AG04449 (cell line): ENCODE results near the gene RGP1.

Source experiments
- CTCF ChIA-PET: fragments of 350-600 bp; formaldehyde crosslinking; extraction: SDS; loops from one replicate; lab custom pipeline; 2021; ENCODE audit warnings: antibody characterized with exemption; lab: Yijun Ruan, JAX
- POLR2A ChIA-PET: fragments of 400-600, 350-600 bp; formaldehyde crosslinking; extraction: SDS; loops from one replicate; lab custom pipeline; 2020; ENCODE audit warnings: antibody characterized with exemption, inconsistent platforms; lab: Yijun Ruan, JAX
- DNase-seq: peaks from one replicate; pipeline ENCODE4 v3.0.0-alpha.2; 2010; ENCODE audit warnings: low read depth, low spot score
- H3K4me3 ChIP-seq: 2 replicates; pipeline ENCODE4 v1.5.1; 2011; ENCODE audit warnings: low read depth, mild to moderate bottlenecking, control low read depth, low read length
- CTCF ChIP-seq: IDR thresholded peaks from one replicate; pipeline ENCODE4 v1.5.1; 2011; ENCODE audit warnings: mild to moderate bottlenecking, moderate library complexity, low read length, control low read depth, inconsistent platforms; ENCODE audit not compliant: insufficient read depth; ENCODE audit errors: missing control alignments

The RGP1 gene

GRCh38 chr9:35711501-35712428 is 37.3 kb upstream of the RGP1 start:
- no peak overlapping the region for H3K4me3 ChIP-seq
- ChIA-PET CTCF (interaction anchor here (1.1 to 34.3 kb wide), 4 partner anchors 6 to 108 kb away, joined by 4 to 816 read pairs (median 410); partner anchors contain the start of genes CREB3, TLN1 and TPM2), POLR2A (interaction anchor here (0.7 to 3.0 kb wide), 7 partner anchors 10 to 22 kb away, joined by 3 to 16 read pairs (median 5); partner anchors contain the start of genes CREB3, TLN1 and TPM2)
- DNase-seq: no peak
- TF ChIP-seq CTCF: no peak

- ChIA-PET CTCF (interaction anchor here (1.1 to 34.3 kb wide), 4 partner anchors 5 to 109 kb away, joined by 4 to 816 read pairs (median 410); partner anchors contain the start of genes CREB3, TLN1 and TPM2), POLR2A (interaction anchor here (0.6 to 3.0 kb wide), 5 partner anchors 9 to 20 kb away, joined by 3 to 12 read pairs (median 4); partner anchors contain the start of genes CREB3 and TLN1)
- DNase-seq: no peak
- H3K4me3 ChIP-seq: no peak overlapping the region
- no peak for TF ChIP-seq CTCF
Measured at GRCh38 chr9:35712762-35713400, 36.2 kb upstream of the RGP1 start.

GRCh38 chr9:35713578-35713977 is 35.5 kb upstream of the RGP1 start:
- POLR2A ChIA-PET: interaction anchor here (0.5 to 1.9 kb wide), 5 partner anchors 9 to 35 kb away, joined by 3 to 12 read pairs (median 4); no protein-coding TSS in a partner anchor
- DNase-seq: no peak
- CTCF ChIA-PET: interaction anchor here (1.5 to 34.3 kb wide), 3 partner anchors 4 to 56 kb away, joined by 5 to 816 read pairs (median 816); partner anchors contain the start of genes CCDC107, CREB3, RMRP and TLN1
- TF ChIP-seq CTCF: no peak
- H3K4me3 ChIP-seq: no peak overlapping the region

GRCh38 chr9:35714123-35714522 is 35.0 kb upstream of the RGP1 start:
- no peak overlapping the region for H3K4me3 ChIP-seq
- CTCF ChIA-PET: interaction anchor here (1.5 to 34.3 kb wide), 3 partner anchors 4 to 56 kb away, joined by 5 to 816 read pairs (median 816); partner anchors contain the start of genes CCDC107, CREB3, RMRP and TLN1
- no peak for TF ChIP-seq CTCF
- POLR2A ChIA-PET: interaction anchor here (0.8 to 4.7 kb wide), 4 partner anchors 9 to 23 kb away, joined by 3 to 36 read pairs (median 6); no protein-coding TSS in a partner anchor
- DNase-seq: no peak

- H3K4me3 ChIP-seq: no peak overlapping the region
- TF ChIP-seq CTCF: no peak
- no peak for DNase-seq
- POLR2A ChIA-PET: interaction anchor here (0.8 to 4.7 kb wide), 5 partner anchors 10 to 24 kb away, joined by 3 to 36 read pairs (median 4); no protein-coding TSS in a partner anchor
- CTCF ChIA-PET: interaction anchor here (1.5 to 34.3 kb wide), 3 partner anchors 3 to 57 kb away, joined by 5 to 816 read pairs (median 816); partner anchors contain the start of genes CCDC107, CREB3, RMRP and TLN1
Measured at GRCh38 chr9:35714579-35715252, 34.4 kb upstream of the RGP1 start.
